Germinal center (tissue), 1 donor: ENCODE data around the gene MOB3B.

Experiments used
- DNase-seq: peaks from one replicate; pipeline ENCODE4 v3.0.0; 2012; ENCODE audit warnings: mixed read lengths, low spot score

MOB3B gene

GRCh38 chr9:27445688-27446087, 83.9 kb downstream of the MOB3B start:
- DNase-seq, result no peak

GRCh38 chr9:27445057-27445595, 84.5 kb downstream of the MOB3B start:
- no peak for DNase-seq

DNA sequence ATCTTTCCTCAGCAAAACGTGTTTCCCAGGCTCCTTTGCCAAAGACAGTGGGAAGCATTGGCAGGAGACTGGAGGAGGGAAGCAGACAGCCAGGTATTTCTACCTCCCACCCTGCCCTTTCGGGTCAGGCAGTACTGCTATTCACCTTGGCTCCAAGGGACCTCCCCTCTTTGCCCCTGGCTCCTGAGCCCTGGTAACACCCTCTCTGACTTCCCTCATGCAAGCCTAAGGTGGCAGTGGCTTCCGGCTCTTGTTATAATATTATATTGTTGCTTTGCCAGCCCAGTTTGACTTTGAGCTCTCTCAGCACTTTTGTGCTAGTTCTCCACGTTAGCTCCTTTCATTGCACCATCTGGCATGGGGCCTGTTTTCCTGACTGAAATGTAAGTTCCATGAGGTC, 87.2 kb downstream of the MOB3B start:
- DNase-seq, result no peak

DNA sequence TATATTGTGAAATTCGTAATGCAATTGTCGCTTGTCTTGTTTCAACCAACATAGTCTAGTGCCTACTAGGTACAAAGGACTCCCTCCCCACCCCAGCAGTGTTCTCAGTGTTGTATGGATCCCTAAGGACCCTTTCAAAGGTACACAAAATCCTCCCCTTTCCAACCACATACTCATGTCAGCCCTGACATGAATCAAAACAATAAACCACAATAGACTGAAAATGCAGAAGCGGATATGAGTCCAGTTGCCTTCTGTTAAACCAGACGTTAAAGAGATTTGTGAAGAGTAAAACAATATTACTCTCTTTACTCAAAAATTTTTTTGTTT, 87.9 kb downstream of the MOB3B start:
- DNase-seq, result no peak

DNA sequence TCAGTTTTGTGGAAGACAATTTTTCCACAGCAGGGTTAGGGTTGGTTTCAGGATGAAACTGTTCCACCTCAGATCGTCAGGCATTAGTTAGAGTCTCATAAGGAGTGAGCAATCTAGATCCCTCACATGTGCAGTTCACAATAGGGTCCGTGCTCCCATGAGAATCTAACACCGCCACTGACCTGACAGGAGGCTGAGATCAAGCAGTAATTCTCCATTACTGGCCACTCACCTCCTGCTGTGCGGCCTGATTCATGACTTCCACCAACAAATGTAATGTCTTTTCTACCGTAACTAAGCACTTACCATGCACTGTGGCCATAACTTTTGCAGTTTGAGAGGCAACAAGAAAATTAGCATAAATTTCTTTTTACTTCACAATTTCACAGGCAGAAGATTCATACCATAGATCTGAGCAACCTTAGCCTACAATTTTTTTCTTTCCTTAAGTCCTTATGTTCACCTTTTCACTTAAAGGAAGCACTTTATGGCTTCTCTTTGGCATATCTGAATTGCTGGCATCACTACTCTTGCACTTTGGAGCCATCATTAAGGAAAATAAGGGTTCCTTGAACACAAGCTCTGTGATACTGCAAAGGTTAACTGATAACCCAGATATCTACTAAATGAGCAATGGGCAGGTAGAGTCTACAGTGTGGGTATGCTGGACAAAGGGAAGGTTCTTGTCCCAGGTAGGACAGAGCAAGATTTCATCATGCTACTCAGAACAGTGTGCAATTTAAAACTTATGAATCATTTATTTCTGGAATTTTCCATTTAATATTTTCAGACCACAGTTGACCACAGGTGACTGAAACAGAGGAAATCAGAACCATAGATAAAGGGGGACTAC, 88.5 kb downstream of the MOB3B start:
- no peak for DNase-seq

- no peak for DNase-seq
Measured at GRCh38 chr9:27438522-27438921, 91.1 kb downstream of the MOB3B start.

DNA sequence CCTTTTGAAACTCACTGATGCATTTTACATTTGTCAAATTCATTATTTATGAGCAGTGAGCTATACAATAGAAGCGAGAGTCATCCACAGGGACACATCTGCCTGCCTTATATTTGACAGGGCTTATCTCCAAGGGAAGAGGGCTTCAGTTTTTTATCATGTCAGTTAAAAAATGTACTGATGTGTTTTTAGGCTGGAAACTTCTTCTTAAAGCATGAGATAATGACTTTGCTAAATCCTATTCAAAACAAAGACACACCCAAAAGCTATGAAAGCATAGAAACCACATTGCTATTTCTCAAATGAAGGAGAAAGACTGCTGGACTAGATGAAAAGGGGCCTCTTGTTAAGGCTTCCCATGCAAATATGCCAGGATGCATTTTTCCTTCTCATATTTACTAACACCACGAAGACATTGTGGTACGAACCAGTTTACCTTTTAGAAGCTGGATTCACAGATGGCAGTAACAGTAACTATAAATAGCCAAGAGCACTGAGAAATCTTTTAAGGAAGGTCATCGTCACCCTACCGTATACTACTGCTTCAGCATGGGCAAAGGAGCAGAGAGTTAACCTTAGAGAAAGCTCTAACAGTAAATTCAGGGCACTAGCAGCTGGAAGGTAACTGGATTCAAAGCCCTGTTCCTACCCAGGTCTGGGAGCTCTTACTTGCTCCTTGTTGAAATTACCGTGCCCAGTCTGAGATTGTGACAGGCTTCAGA, 91.8 kb downstream of the MOB3B start:
- DNase-seq, result no peak

GRCh38 chr9:27436234-27436633, 93.4 kb downstream of the MOB3B start:
- DNase-seq, result no peak

DNA sequence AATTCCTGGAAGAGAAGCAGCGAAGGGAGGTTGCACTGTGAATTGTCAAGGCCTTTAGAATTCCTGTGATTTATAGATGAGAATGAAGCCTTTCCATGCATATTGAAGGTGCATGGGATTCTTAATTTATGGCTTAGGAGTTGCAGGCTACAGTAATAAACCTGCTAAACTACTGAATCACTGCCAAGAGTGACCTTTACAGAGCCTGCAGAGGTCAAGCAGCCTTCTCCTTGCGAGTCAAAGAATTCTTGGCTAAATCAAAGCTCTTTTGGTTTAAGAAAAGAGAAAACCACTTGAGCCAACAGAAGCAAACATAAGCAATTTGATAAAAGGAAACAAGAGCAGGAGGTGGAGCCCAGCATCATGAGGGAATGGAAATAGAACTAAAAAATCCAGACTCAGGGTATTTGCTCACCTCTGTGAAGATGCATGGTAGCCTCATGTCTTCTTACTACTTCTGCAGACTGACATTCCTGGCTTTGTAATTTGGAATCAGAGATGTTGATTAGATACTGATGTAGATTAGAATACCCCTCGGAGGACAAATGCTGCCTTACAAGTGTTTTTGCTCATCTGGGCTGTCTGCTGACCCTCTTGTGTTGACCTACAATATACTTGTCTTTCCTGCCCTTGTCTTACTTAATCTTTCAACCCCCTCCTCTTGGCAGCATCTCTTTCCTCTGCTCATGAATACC, 95.8 kb downstream of the MOB3B start:
- no peak for DNase-seq

GRCh38 chr9:27432308-27432707, 97.3 kb downstream of the MOB3B start:
- DNase-seq, result no peak

DNA sequence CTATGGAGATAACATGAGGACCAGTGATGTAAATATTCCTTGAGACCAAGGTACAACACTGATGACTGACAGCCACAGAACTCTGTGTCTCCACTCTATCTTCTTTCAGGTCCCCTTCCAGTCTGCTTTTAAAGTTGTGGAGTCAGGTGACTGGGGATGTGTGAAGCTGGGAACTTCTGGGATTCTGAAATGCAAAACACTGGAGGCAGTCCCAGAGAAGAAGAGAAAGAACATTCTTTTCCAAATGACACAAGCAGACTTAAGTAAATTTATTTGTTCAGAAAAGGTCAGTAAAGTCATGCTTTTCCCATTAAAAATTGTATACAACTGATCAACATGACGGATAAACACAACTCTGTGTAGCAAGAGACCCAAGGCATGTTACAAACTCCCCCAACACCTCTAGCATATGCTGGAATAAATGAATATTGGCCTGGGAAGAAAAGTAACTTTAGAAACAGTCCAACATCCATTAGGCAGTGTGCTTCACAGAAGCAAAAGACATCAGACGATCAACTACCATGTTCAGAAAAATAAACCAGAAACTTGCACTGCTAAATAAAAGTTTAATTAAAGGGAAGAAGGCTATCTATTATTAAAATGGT, 98.0 kb downstream of the MOB3B start:
- no peak for DNase-seq

GRCh38 chr9:27430750-27431535, 98.7 kb downstream of the MOB3B start:
- DNase-seq, result no peak

- DNase-seq, result no peak
Measured at GRCh38 chr9:27429917-27430316, 99.7 kb downstream of the MOB3B start.

GRCh38 chr9:27429436-27429835, 100.2 kb downstream of the MOB3B start:
- DNase-seq, result no peak

DNA sequence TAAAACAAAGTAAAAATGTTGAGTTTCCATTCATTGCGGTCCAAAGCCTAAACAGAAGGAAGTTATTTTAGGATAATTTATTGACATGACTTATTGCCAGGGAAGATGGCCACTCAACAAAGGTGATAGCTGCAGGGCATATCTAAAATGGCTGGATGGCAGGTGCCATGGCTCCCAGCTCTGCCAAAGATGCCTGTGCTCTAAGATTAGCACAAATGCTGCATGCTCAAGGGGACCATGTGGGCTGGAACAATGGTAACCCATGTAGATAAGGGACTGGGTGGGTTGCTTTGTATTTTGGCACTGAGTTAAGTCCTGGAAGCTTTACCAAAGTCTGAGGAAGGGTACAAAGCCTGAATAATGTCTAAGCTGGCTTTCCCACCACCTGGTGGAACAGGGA, 101.1 kb downstream of the MOB3B start:
- DNase-seq, result no peak

DNA sequence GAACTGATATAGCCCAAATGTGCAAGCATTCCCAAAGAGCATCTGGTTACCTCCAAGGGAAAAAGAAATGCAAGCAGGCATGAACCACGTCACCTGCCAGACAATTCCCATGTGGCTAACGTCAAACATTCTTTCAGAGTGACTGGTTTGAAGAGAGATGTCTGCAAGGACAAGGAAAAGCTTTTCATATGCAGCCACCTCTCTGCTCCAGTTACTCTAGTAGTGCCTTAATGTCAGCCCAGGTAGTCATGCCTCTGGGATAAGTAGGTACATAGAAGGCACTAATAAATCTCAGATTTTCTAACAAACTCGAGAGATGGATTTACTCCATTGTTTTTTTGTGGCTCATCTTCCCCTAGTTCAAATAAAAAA, 102.4 kb downstream of the MOB3B start:
- DNase-seq, result no peak

- DNase-seq, result no peak
Measured at GRCh38 chr9:27426511-27427271, 102.9 kb downstream of the MOB3B start.

DNA sequence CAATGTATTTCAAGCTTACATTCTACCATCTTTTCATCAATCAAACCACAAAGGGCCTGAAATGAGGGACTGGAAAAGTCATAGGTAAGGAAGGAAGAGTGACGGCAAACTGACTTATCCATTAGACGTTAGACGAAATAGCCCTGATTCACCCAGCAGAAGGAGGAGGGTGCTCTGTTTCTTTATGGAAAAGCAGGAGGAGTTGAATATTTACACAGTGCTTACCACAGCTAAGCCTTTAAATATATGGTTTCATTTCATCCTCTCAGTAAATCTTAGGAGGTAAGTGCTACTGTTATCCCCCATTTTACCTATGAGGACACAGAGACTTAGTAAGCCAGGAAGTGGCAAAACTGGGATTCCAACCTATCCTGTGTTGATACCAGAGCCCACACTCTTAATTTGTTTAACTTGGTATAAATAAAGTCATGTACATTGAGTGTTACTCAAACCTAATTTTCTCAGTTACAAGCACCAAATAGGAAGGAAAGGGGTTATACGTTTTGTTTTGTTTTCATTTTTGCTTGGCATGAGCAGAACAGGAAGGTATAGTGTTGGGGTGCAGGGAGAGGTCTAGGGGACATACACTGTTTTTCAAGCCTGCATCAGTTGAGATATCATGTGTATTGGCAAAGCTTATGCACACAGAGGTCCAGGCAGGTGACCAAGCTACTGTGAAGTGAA, 103.6 kb downstream of the MOB3B start:
- no peak for DNase-seq

DNA sequence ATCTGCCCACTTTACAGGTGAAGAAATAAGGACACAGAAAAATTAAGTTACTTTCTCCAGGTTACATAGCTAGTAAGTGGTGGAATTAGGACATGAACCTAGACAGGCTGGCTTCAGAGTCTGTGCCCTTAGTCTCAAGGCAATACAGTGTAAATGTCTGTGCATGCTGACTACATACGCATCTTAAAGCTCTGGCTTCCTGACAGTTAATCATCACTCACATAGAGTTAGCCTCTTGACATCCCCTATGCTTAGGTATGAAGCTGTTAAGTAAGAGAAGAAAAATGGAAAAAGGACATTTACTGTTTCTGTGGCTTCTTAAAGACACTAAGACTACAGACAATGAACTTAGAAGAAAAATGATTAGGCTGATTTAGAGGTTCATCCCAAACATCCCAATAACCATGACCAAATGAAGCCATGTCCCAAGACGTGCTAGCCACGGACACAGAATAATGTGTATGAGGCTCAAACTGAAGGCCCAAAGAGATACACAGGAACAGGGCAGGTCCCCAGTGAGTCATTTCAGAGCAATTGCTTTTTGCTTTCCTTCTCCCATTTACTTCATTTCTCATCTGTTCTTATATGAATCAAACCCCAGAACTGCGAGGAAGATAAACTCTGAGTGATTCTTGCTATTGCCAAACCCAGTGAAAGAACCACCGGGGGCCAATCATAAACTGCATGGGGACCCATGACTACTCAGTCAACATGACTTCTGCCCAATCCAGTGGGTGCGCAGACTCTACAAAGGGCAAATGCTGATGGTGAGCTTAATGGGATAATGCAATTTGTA, 105.5 kb downstream of the MOB3B start:
- DNase-seq, result no peak
